H1 (cell line): Measurements from ENCODE around the gene RPGRIP1. TPM values are rescaled to one million over a fixed set of nuclear protein-coding genes. Genes with fewer than 3 reads are reported as not detected.

Experiments
- CTCF ChIA-PET: fragments of 300-600 bp; sonication (Branson Sonifier 250); formaldehyde crosslinking; loops from one replicate; lab custom pipeline; 2021; ENCODE audit not compliant: partially characterized antibody; lab: Charles Lee
- POLR2A ChIA-PET: fragments of 300-600 bp; sonication (Branson Sonifier 250); formaldehyde crosslinking; loops from one replicate; lab custom pipeline; 2021; ENCODE audit warnings: inconsistent platforms; ENCODE audit not compliant: partially characterized antibody; lab: Charles Lee
- DNase-seq, 2 experiments: peaks; one replicate each; pipeline versions ENCODE4 v3.0.0 to v3.0.0-alpha.2; 2010 to 2022; ENCODE audit warnings: low spot score in 2 of 2, low read depth in 1 of 2, mixed read lengths in 1 of 2
- FAIRE-seq: peaks from 2 replicates; lab custom pipeline; 2011; peaks lifted over from hg19 to GRCh38; lab: Jason Lieb, UNC
- H2AFZ ChIP-seq: 2 replicates; pipeline ENCODE4 v1.8.1; 2012; ENCODE audit warnings: low read length, inconsistent platforms
- H2AK5ac ChIP-seq: 2 replicates; pipeline ENCODE4 v1.6.1; 2013; ENCODE audit warnings: low read depth, low read length
- H2BK120ac ChIP-seq: replicated peaks from 2 replicates; pipeline ENCODE3; 2013; ENCODE audit warnings: low read depth, low read length, inconsistent platforms
- H2BK12ac ChIP-seq: 2 replicates; pipeline ENCODE4 v1.6.1; 2013; ENCODE audit warnings: low read depth, low read length
- H2BK15ac ChIP-seq: 2 replicates; pipeline ENCODE4 v1.6.1; 2013; ENCODE audit warnings: low read length
- H2BK20ac ChIP-seq: 2 replicates; pipeline ENCODE4 v1.6.1; 2013; ENCODE audit warnings: low read length
- H2BK5ac ChIP-seq: 2 replicates; pipeline ENCODE4 v1.6.1; 2013; ENCODE audit warnings: low read depth, low read length
- H3K14ac ChIP-seq: 2 replicates; pipeline ENCODE4 v1.6.1; 2013; ENCODE audit warnings: inconsistent platforms; ENCODE audit not compliant: insufficient read length
- H3K18ac ChIP-seq: 2 replicates; pipeline ENCODE4 v1.6.1; 2013; ENCODE audit warnings: low read length; ENCODE audit errors: extremely low read depth
- H3K23ac ChIP-seq: 2 replicates; pipeline ENCODE4 v1.6.1; 2013; ENCODE audit warnings: inconsistent platforms; ENCODE audit not compliant: insufficient read length
- H3K23me2 ChIP-seq: 2 replicates; pipeline ENCODE4 v1.6.1; 2013; ENCODE audit warnings: low read depth, low read length
- H3K27ac ChIP-seq: 2 replicates; pipeline ENCODE4 v1.6.1; 2011; ENCODE audit warnings: low read depth, low read length, inconsistent platforms
- H3K27me3 ChIP-seq, 4 experiments: replicated peaks in 1 of 4; 1 replicate in 1 of 4; 2 replicates in 3 of 4; pipeline versions ENCODE4 v1.6.1 to v1.8.1; 2011 to 2013; ENCODE audit warnings: low read length in 3 of 4, mild to moderate bottlenecking in 3 of 4, inconsistent platforms in 2 of 4, mixed read lengths in 2 of 4, moderate library complexity in 1 of 4; ENCODE audit not compliant: control insufficient read depth in 3 of 4, insufficient read depth in 3 of 4; ENCODE audit errors: extremely low read depth in 1 of 4
- H3K36me3 ChIP-seq, 4 experiments: 2 replicates each; pipeline versions ENCODE4 v1.6.1 to v1.8.1; 2011 to 2013; ENCODE audit warnings: mild to moderate bottlenecking in 4 of 4, low read length in 3 of 4, moderate library complexity in 2 of 4, control low read depth in 1 of 4, inconsistent platforms in 1 of 4; ENCODE audit not compliant: insufficient read depth in 4 of 4, control insufficient read depth in 2 of 4
- H3K4ac ChIP-seq: replicated peaks from 2 replicates; pipeline ENCODE3; 2013; ENCODE audit warnings: low read length, low read depth, mixed read lengths, inconsistent platforms; ENCODE audit not compliant: insufficient read length
- H3K4me1 ChIP-seq, 4 experiments: replicated peaks in 1 of 4; 1 replicate in 1 of 4; 2 replicates in 3 of 4; pipeline versions ENCODE4 v1.6.1 to v1.8.1; 2011 to 2013; ENCODE audit warnings: low read length in 3 of 4, inconsistent platforms in 2 of 4, mixed read lengths in 1 of 4; ENCODE audit not compliant: insufficient read depth in 4 of 4, control insufficient read depth in 3 of 4
- H3K4me2 ChIP-seq, 2 experiments: 2 replicates each; pipeline versions ENCODE4 v1.6.1 to v1.8.1; 2011 to 2013; ENCODE audit warnings: low read depth in 2 of 2, low read length in 2 of 2, control low read depth in 1 of 2, inconsistent platforms in 1 of 2, mild to moderate bottlenecking in 1 of 2; ENCODE audit not compliant: insufficient read depth in 1 of 2
- H3K4me3 ChIP-seq, 4 experiments: fragments of 200-600, 300-600 bp in 1 of 4; sonication (generic), shearing (Covaris generic), sonication (Bioruptor Twin) in 1 of 4; 2 replicates each; pipeline versions ENCODE4 v1.5.1 to v1.8.1; 2011 to 2016; ENCODE audit warnings: low read length in 4 of 4, low read depth in 3 of 4, control low read depth in 2 of 4, inconsistent platforms in 2 of 4, mild to moderate bottlenecking in 2 of 4, mixed read lengths in 1 of 4, moderate library complexity in 1 of 4; ENCODE audit not compliant: insufficient read depth in 2 of 4; ENCODE audit errors: extremely low read depth in 1 of 4
- H3K56ac ChIP-seq: replicated peaks from 2 replicates; pipeline ENCODE3; 2013; ENCODE audit warnings: low read depth, mild to moderate bottlenecking, mixed read lengths, low read length, inconsistent platforms; ENCODE audit not compliant: insufficient read length
- H3K79me1 ChIP-seq: 2 replicates; pipeline ENCODE4 v1.6.1; 2013; ENCODE audit warnings: low read depth, low read length, control low read depth
- H3K79me2 ChIP-seq, 2 experiments: 2 replicates each; pipeline versions ENCODE4 v1.6.1 to v1.8.1; 2012 to 2013; ENCODE audit warnings: low read length in 2 of 2, mild to moderate bottlenecking in 2 of 2, inconsistent platforms in 1 of 2; ENCODE audit not compliant: insufficient read depth in 2 of 2, control insufficient read depth in 1 of 2
- H3K9ac ChIP-seq, 4 experiments: replicated peaks in 1 of 4; 1 replicate in 1 of 4; 2 replicates in 3 of 4; pipeline versions ENCODE4 v1.6.1 to v1.8.1; 2011 to 2013; ENCODE audit warnings: low read depth in 3 of 4, low read length in 3 of 4, control low read depth in 2 of 4, mild to moderate bottlenecking in 2 of 4, moderate library complexity in 2 of 4, inconsistent platforms in 1 of 4; ENCODE audit errors: extremely low read depth in 1 of 4
- H3K9me3 ChIP-seq, 2 experiments: 2 replicates each; pipeline versions ENCODE4 v1.6.1 to v1.8.1; 2012 to 2013; ENCODE audit warnings: mild to moderate bottlenecking in 2 of 2, moderate library complexity in 2 of 2, control low read depth in 1 of 2, inconsistent platforms in 1 of 2, low read depth in 1 of 2, low read length in 1 of 2, mixed read lengths in 1 of 2; ENCODE audit not compliant: insufficient read depth in 2 of 2
- H4K20me1 ChIP-seq, 2 experiments: replicated peaks in 1 of 2; 2 replicates each; pipeline versions ENCODE3 to v1.8.1; 2011 to 2013; ENCODE audit warnings: inconsistent platforms in 2 of 2, low read length in 2 of 2, mild to moderate bottlenecking in 1 of 2; ENCODE audit not compliant: insufficient read depth in 2 of 2, control insufficient read depth in 1 of 2
- H4K5ac ChIP-seq: 2 replicates; pipeline ENCODE4 v1.6.1; 2013; ENCODE audit warnings: low read length, low read depth, mixed read lengths, inconsistent platforms; ENCODE audit not compliant: insufficient read length
- H4K8ac ChIP-seq: 2 replicates; pipeline ENCODE4 v1.8.0; 2013; ENCODE audit warnings: mild to moderate bottlenecking, moderate library complexity, low read length, inconsistent platforms; ENCODE audit not compliant: insufficient read depth; ENCODE audit errors: extremely low read depth
- H4K91ac ChIP-seq: replicated peaks from 2 replicates; pipeline ENCODE3; 2013; ENCODE audit warnings: low read length, mixed read lengths, inconsistent platforms; ENCODE audit not compliant: insufficient read length
- ATF2 ChIP-seq: IDR thresholded peaks from 2 replicates; pipeline ENCODE4 v1.6.1; 2012; ENCODE audit warnings: low read length, inconsistent platforms
- BACH1 ChIP-seq: IDR thresholded peaks from 2 replicates; pipeline ENCODE4 v1.6.1; 2012; ENCODE audit warnings: low read length, improper control_type of control experiment
- EP300 ChIP-seq, 2 experiments: IDR thresholded peaks; 1 replicate in 1 of 2; 2 replicates in 1 of 2; pipeline ENCODE4 v1.6.1; 2011 to 2012; ENCODE audit warnings: low read depth in 2 of 2, low read length in 2 of 2, mild to moderate bottlenecking in 2 of 2, borderline replicate concordance in 1 of 2, inconsistent platforms in 1 of 2, moderate library complexity in 1 of 2
- JUND ChIP-seq: IDR thresholded peaks from 2 replicates; pipeline ENCODE4 v1.6.1; 2011; ENCODE audit warnings: mild to moderate bottlenecking, improper control_type of control experiment, low read length
- RAD21 ChIP-seq, 2 experiments: IDR thresholded peaks in 1 of 2; conservative IDR thresholded peaks in 1 of 2; 2 replicates each; pipeline ENCODE4 v1.6.1; 2011; ENCODE audit warnings: low read depth in 2 of 2, low read length in 2 of 2, improper control_type of control experiment in 1 of 2, inconsistent platforms in 1 of 2, mild to moderate bottlenecking in 1 of 2, moderate library complexity in 1 of 2
- SAP30 ChIP-seq: fragments of 300-600 bp; sonication (generic); IDR thresholded peaks from 2 replicates; pipeline ENCODE4 v1.7.1; 2012; ENCODE audit warnings: low read length, moderate library complexity, mild to moderate bottlenecking, inconsistent platforms; ENCODE audit not compliant: insufficient read depth, insufficient replicate concordance
- SP4 ChIP-seq: IDR thresholded peaks from 2 replicates; pipeline ENCODE4 v1.6.1; 2012; ENCODE audit warnings: low read length, inconsistent platforms
- SUZ12 ChIP-seq: fragments of 200-600 bp; sonication (generic); IDR thresholded peaks from 2 replicates; pipeline ENCODE4 v1.6.1; 2012; ENCODE audit warnings: mild to moderate bottlenecking, inconsistent platforms, low read length, moderate library complexity, mixed read lengths
- USF2 ChIP-seq: IDR thresholded peaks from 2 replicates; pipeline ENCODE4 v1.6.1; 2011; ENCODE audit warnings: low read length, improper control_type of control experiment
- WGBS, 2 experiments: shearing (Covaris generic) in 1 of 2; methylation state at CpG; one replicate each; pipeline versions ENCODE4 v1.1.6 to v1.1.7; 2013 to 2015; ENCODE audit warnings: low lambda C conversion rate in 2 of 2, mixed read lengths in 2 of 2, inconsistent platforms in 1 of 2, low coverage in 1 of 2, missing lambda C conversion rate in 1 of 2; ENCODE audit not compliant: insufficient replicate concordance in 2 of 2, insufficient coverage in 1 of 2, insufficient read length in 1 of 2; ENCODE audit errors: extremely low coverage in 1 of 2, missing lambda C conversion rate in 1 of 2; 5-methylcytosine and 5-hydroxymethylcytosine counted together
- polyA plus RNA-seq, 7 experiments: library from polyadenylated mRNA; depleted of rRNA in 3 of 7; stranded (reverse) in 5 of 7; unstranded in 2 of 7; fragments of >200 nt in 5 of 7; fragments of 200-250 nt in 2 of 7; gene quantifications; 1 replicate in 5 of 7; 2 replicates in 1 of 7; 4 replicates in 1 of 7; pipeline versions ENCODE4 v1.2.1 to v1.2.3, GENCODE V29; 2011 to 2013; ENCODE audit warnings: missing spikeins in 2 of 7, mixed read lengths in 2 of 7
- total RNA-seq: library from RNA; stranded (reverse); fragmentation: NEBNext Ultra II Directional; extraction: Animal tissue kit (Norgen Biotek cat#: 25700); gene quantifications from 2 replicates; pipeline ENCODE4 v1.2.1, GENCODE V29; 2021

The RPGRIP1 gene
- total and polyA plus RNA-seq, 2 of the 8 experiments (the other 6 are each of a cell fraction or from before 2014, with no cell fraction given), result 0.36 to 0.65 TPM

GRCh38 chr14:21233457-21234076 lies 46.3 kb upstream of the RPGRIP1 start:
- FAIRE-seq (peak; percentile 13), DNase-seq (no peak)
- Histone ChIP-seq H2BK15ac (no peak overlapping the region), H4K91ac (no peak overlapping the region), H3K4ac (no peak overlapping the region), H2BK120ac (no peak overlapping the region), H3K23ac (no peak overlapping the region), H2AFZ (no peak overlapping the region), H3K4me2 (no peak overlapping the region), H3K4me3 (no peak overlapping the region), H3K27ac (no peak overlapping the region), H3K56ac (no peak overlapping the region), H2BK12ac (no peak overlapping the region), H3K79me1 (no peaks in the 10 kb centered on the region; the same call in 1 of the 2 replicates), H4K20me1 (peaks cover 19 to 26% of the 10 kb centered on the region in 2 experiments), H3K23me2 (no peaks in the 10 kb centered on the region), H2AK5ac (no peak overlapping the region), H2BK5ac (no peak overlapping the region), H3K18ac (no peak overlapping the region), H3K9me3 (no peaks in the 10 kb centered on the region), H4K5ac (no peak overlapping the region), H3K27me3 (no peaks in the 10 kb centered on the region), H3K4me1 (no peaks in the 10 kb centered on the region), H4K8ac (no peak overlapping the region), H3K9ac (no peak overlapping the region), H3K79me2 (peaks cover 8 to 100% of the 10 kb centered on the region in 2 experiments; a peak in 3 of 4 replicates), H3K36me3 (peaks cover 17 to 94% (median 51%) of the 10 kb centered on the region in 4 experiments), H3K14ac (no peak overlapping the region), H2BK20ac (no peak overlapping the region)
- ChIA-PET POLR2A (interaction anchor here (0.7 to 4.3 kb wide), 7 partner anchors 11 to 34 kb away, joined by 3 to 60 read pairs (median 4); no protein-coding TSS in a partner anchor), CTCF (interaction anchor here (3.3 kb wide), 1 partner anchor 9 kb away, joined by 17 read pairs; no protein-coding TSS in a partner anchor)
- WGBS, 2 experiments, result 83% methylated on average over 8 of the region's 8 CpGs; no CpG with 5 or more reads in 1 of the 2 experiments
- TF ChIP-seq BACH1 (no peak), USF2 (no peak), ATF2 (no peak), SAP30 (no peak), EP300 (IDR thresholded peaks at IDR 0.05; ENCODE audit: borderline replicate concordance in 1 of 2, low read depth in 2 of 2, low read length in 2 of 2) (no peak), SUZ12 (no peak), RAD21 (IDR thresholded peaks at IDR 0.05 in 1 of 2, conservative IDR thresholded peaks at IDR 0.05 in 1 of 2; ENCODE audit: low read depth in 2 of 2, low read length in 2 of 2) (peak; percentile 36 to 39; a peak in 2 of 4 replicates), SP4 (no peak), JUND (peak; percentile 17; the same call in 1 of the 2 replicates)
